Measurements from ENCODE around the gene APEH.

The APEH gene

GRCh38 chr3:49673715-49674496 is at the start of gene APEH:
TSS of gene APEH (plus strand) at chr3:49674351. CDS start at chr3:49674402, 51 bp downstream.
- peak; percentile 98 for DNase-seq

GRCh38 chr3:49625071-49625470 is 49.1 kb upstream of the APEH start:
- DNase-seq, result no peak

GRCh38 chr3:49626101-49626581 is 48.0 kb upstream of the APEH start:
- DNase-seq, result no peak

- no peak for DNase-seq
These were observed 47.4 kb upstream of the APEH start for GRCh38 chr3:49626796-49627195.

- no peak for DNase-seq
These were observed 46.5 kb upstream of the APEH start for GRCh38 chr3:49627634-49628033.

- DNase-seq, result no peak
These were observed 45.9 kb upstream of the APEH start for GRCh38 chr3:49628249-49628648.

- no peak for DNase-seq
These were observed 44.7 kb upstream of the APEH start for GRCh38 chr3:49629451-49629850.

- no peak for DNase-seq
These were observed 44.3 kb upstream of the APEH start for GRCh38 chr3:49629866-49630265.

GRCh38 chr3:49630784-49631183 is 43.4 kb upstream of the APEH start:
- no peak for DNase-seq

- DNase-seq, result no peak
These were observed 39.4 kb upstream of the APEH start for GRCh38 chr3:49634736-49635135.

GRCh38 chr3:49636883-49637609 is 37.1 kb upstream of the APEH start:
- no peak for DNase-seq

- no peak for DNase-seq
These were observed 35.7 kb upstream of the APEH start for GRCh38 chr3:49638445-49638844.

GRCh38 chr3:49639551-49639950 is 34.6 kb upstream of the APEH start:
- DNase-seq, result no peak

GRCh38 chr3:49641292-49641691 is 32.9 kb upstream of the APEH start:
- no peak for DNase-seq

GRCh38 chr3:49641921-49642707 is 32.0 kb upstream of the APEH start:
- no peak for DNase-seq

- DNase-seq, result no peak
These were observed 31.4 kb upstream of the APEH start for GRCh38 chr3:49642708-49643145.

GRCh38 chr3:49644684-49645083 is 29.5 kb upstream of the APEH start:
- no peak for DNase-seq

GRCh38 chr3:49646236-49646635 is 27.9 kb upstream of the APEH start:
- DNase-seq, result no peak

GRCh38 chr3:49647741-49648140 is 26.4 kb upstream of the APEH start:
- no peak for DNase-seq

- no peak for DNase-seq
These were observed 25.7 kb upstream of the APEH start for GRCh38 chr3:49648354-49649019.

GRCh38 chr3:49649576-49649975 is 24.6 kb upstream of the APEH start:
- DNase-seq, result no peak

GRCh38 chr3:49650177-49650576 is 24.0 kb upstream of the APEH start:
- DNase-seq, result no peak

- no peak for DNase-seq
These were observed 23.5 kb upstream of the APEH start for GRCh38 chr3:49650637-49651036.
